HepG2 (cell line): ENCODE results near the gene HMGN1. TPM values are rescaled to one million over a fixed set of nuclear protein-coding genes. Genes with fewer than 3 reads are reported as not detected.

Experiments used
- FOXO1 ChIP-seq: sonication (generic); formaldehyde crosslinking; IDR thresholded peaks from 2 replicates; pipeline ENCODE4 v1.4.0; 2020; ENCODE audit warnings: missing genetic modification reagents
- GZF1 ChIP-seq: sonication (generic); formaldehyde crosslinking; IDR thresholded peaks from 2 replicates; pipeline ENCODE4 v1.5.1; 2020; ENCODE audit warnings: mild to moderate bottlenecking, missing genetic modification reagents
- MED13 ChIP-seq: sonication (generic); formaldehyde crosslinking; IDR thresholded peaks from 2 replicates; pipeline ENCODE4 v1.5.0; 2020; ENCODE audit warnings: missing genetic modification reagents
- MED8 ChIP-seq: sonication (generic); formaldehyde crosslinking; IDR thresholded peaks from 2 replicates; pipeline ENCODE4 v1.8.1; 2023; ENCODE audit warnings: mild to moderate bottlenecking, missing genetic modification reagents; ENCODE audit not compliant: insufficient replicate concordance
- SP1 ChIP-seq, 2 experiments: fragments of 450-650 bp in 1 of 2; sonication (generic) in 1 of 2; formaldehyde crosslinking in 1 of 2; IDR thresholded peaks; 2 replicates each; pipeline versions ENCODE4 v1.4.0 to v1.6.1; 2016 to 2020; ENCODE audit warnings: missing genetic modification reagents in 1 of 2
- SP4 ChIP-seq: sonication (generic); formaldehyde crosslinking; IDR thresholded peaks from 2 replicates; pipeline ENCODE4 v1.8.1; 2023; ENCODE audit warnings: mild to moderate bottlenecking, missing genetic modification reagents
- SPEN ChIP-seq: sonication (generic); formaldehyde crosslinking; IDR thresholded peaks from 2 replicates; pipeline ENCODE4 v1.5.1; 2020; ENCODE audit warnings: low read depth, mild to moderate bottlenecking, missing genetic modification reagents
- THYN1 ChIP-seq: sonication (generic); formaldehyde crosslinking; IDR thresholded peaks from 2 replicates; pipeline ENCODE4 v1.8.1; 2023; ENCODE audit warnings: low read depth, mild to moderate bottlenecking, moderate library complexity, missing genetic modification reagents, borderline replicate concordance
- ZMYM3 ChIP-seq: sonication (generic); formaldehyde crosslinking; IDR thresholded peaks from 2 replicates; pipeline ENCODE4 v1.5.1; 2020; ENCODE audit warnings: mild to moderate bottlenecking, missing genetic modification reagents
- ZNF225 ChIP-seq: sonication (generic); formaldehyde crosslinking; IDR thresholded peaks from 2 replicates; pipeline ENCODE4 v1.4.0; 2020; ENCODE audit warnings: mild to moderate bottlenecking, missing genetic modification reagents
- ZNF232 ChIP-seq: sonication (generic); formaldehyde crosslinking; IDR thresholded peaks from 2 replicates; pipeline ENCODE4 v1.4.0; 2020; ENCODE audit warnings: missing genetic modification reagents, borderline replicate concordance
- ZNF24 ChIP-seq: fragments of 450-650 bp; IDR thresholded peaks from 2 replicates; pipeline ENCODE4 v1.6.1; 2017; ENCODE audit warnings: antibody characterized with exemption, mild to moderate bottlenecking
- ZNF34 ChIP-seq: sonication (generic); formaldehyde crosslinking; IDR thresholded peaks from 2 replicates; pipeline ENCODE4 v1.4.0; 2020; ENCODE audit warnings: mild to moderate bottlenecking, missing genetic modification reagents, borderline replicate concordance
- ZNF431 ChIP-seq: sonication (generic); formaldehyde crosslinking; IDR thresholded peaks from 2 replicates; pipeline ENCODE4 v1.9.0; 2022; ENCODE audit warnings: missing genetic modification reagents, low read depth, mild to moderate bottlenecking, borderline replicate concordance
- ZNF432 ChIP-seq: sonication (generic); formaldehyde crosslinking; IDR thresholded peaks from 2 replicates; pipeline ENCODE4 v1.5.0; 2020; ENCODE audit warnings: missing genetic modification reagents, mild to moderate bottlenecking, borderline replicate concordance
- polyA plus RNA-seq, 8 experiments: library from polyadenylated mRNA; depleted of rRNA in 3 of 8; stranded (reverse) in 7 of 8; unstranded in 1 of 8; fragments of >200 nt; fragmentation: Illumina TruSeq in 4 of 8; extraction: Trizol in 4 of 8; gene quantifications; 2 replicates each; pipeline versions ENCODE4 v1.2.1 to v1.2.3, GENCODE V29; 2011 to 2016; ENCODE audit warnings: low read depth in 4 of 8, missing spikeins in 1 of 8, mixed read lengths in 1 of 8; ENCODE audit not compliant: insufficient read depth in 1 of 8
- total RNA-seq, 5 experiments: library from RNA; depleted of rRNA; stranded (reverse); fragments of >200 nt; fragmentation: Illumina TruSeq; extraction: Trizol; gene quantifications; 2 replicates each; pipeline ENCODE4 v1.2.3, GENCODE V29; 2016; ENCODE audit warnings: low read depth in 1 of 5
- TF ChIP-seq, protein P1 (sequence below): sonication (generic); formaldehyde crosslinking; IDR thresholded peaks from 2 replicates; pipeline ENCODE4 v1.4.0; 2020; ENCODE audit warnings: mild to moderate bottlenecking, missing genetic modification reagents
- TF ChIP-seq, protein P2 (sequence below): sonication (generic); formaldehyde crosslinking; conservative IDR thresholded peaks from 2 replicates; pipeline ENCODE4 v1.8.0; 2022; ENCODE audit warnings: low read depth, missing genetic modification reagents
- TF ChIP-seq, protein P3 (sequence below): IDR thresholded peaks from 2 replicates; pipeline ENCODE4 v1.6.1; 2016; ENCODE audit warnings: low read depth, control low read depth
- TF ChIP-seq, protein P4 (sequence below): sonication (generic); formaldehyde crosslinking; IDR thresholded peaks from 2 replicates; pipeline ENCODE4 v1.5.1; 2020; ENCODE audit warnings: missing genetic modification reagents, mild to moderate bottlenecking, borderline replicate concordance
- TF ChIP-seq, protein P5 (sequence below): IDR thresholded peaks from 2 replicates; pipeline ENCODE4 v1.4.0; 2020; ENCODE audit warnings: mild to moderate bottlenecking, missing genetic modification reagents

HMGN1 gene
- total and polyA plus RNA-seq, 2 of the 13 experiments (the other 11 are each of a cell fraction or from before 2014, with no cell fraction given): 104 to 286 TPM

DNA sequence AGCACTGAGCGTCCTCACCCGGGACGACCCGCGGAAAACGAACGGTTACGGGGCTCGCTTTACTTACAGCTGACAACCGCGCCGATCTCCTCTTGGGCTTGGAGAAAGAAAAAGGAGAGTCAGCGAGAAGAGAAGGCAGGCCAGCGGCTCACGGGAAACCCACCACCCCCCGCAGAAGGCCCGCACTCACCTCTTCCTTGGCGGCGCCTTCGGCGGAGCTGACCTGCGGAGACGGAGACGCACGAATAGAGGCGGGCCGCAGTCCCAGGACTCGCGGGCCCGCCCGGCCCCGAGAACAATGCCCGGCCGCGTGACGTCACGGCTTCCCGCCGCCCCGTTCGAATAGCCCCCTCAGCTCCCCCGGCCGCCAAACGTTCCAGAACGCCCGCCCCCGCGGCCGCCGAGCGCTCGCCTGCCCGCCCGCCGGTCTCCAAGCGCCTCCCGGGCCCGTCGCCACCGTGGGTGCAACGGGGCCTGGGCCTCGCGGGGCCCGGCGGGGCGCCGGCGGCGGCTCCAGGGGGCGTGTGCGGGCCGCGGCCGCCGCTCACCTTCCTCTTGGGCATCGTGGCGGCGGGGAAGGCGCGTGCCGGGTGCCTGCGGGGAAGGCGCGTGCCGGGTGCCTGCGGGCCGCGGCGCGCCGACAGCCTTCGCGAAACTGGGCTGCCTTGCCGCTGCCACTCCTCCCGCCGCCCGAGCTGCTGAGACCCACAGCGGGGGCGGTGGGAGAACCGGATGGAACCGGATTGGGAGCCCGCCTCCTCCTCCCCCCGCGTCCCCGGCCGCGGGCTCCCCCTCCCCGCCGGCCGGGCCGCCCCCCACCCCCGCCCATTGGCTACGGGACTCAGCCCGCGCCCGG lies at the start of gene HMGN1 (continued):
- TF ChIP-seq, protein P1, sequence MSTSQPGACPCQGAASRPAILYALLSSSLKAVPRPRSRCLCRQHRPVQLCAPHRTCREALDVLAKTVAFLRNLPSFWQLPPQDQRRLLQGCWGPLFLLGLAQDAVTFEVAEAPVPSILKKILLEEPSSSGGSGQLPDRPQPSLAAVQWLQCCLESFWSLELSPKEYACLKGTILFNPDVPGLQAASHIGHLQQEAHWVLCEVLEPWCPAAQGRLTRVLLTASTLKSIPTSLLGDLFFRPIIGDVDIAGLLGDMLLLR (CRISPR knock-in tag): no peak
- TF ChIP-seq ZNF232 (CRISPR knock-in tag) (peak; percentile 46; the same call in 1 of the 2 replicates), MED8 (no peak), SPEN (CRISPR knock-in tag) (no peak; the same call in 1 of the 2 replicates), SP1 (IDR thresholded peaks at IDR 0.05) (no peak), SP1 (CRISPR knock-in tag; IDR thresholded peaks at IDR 0.05) (no peak), SP4 (0 out of 2 replicates have a peak, but pooled peaks have one; percentile 11), ZNF24 (no peak), ZNF225 (CRISPR knock-in tag) (0 out of 2 replicates have a peak, but pooled peaks have one; percentile 36), ZNF34 (CRISPR knock-in tag) (no peak), ZNF431 (no peak), FOXO1 (CRISPR knock-in tag) (no peak; the same call in 1 of the 2 replicates), ZMYM3 (CRISPR knock-in tag) (no peak), MED13 (CRISPR knock-in tag) (no peak), ZNF432 (CRISPR knock-in tag) (no peak), GZF1 (peak; percentile 60), THYN1 (CRISPR knock-in tag) (no peak)
- TF ChIP-seq, protein P2, sequence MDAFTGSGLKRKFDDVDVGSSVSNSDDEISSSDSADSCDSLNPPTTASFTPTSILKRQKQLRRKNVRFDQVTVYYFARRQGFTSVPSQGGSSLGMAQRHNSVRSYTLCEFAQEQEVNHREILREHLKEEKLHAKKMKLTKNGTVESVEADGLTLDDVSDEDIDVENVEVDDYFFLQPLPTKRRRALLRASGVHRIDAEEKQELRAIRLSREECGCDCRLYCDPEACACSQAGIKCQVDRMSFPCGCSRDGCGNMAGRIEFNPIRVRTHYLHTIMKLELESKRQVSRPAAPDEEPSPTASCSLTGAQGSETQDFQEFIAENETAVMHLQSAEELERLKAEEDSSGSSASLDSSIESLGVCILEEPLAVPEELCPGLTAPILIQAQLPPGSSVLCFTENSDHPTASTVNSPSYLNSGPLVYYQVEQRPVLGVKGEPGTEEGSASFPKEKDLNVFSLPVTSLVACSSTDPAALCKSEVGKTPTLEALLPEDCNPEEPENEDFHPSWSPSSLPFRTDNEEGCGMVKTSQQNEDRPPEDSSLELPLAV (CRISPR knock-in tag): no peak
- TF ChIP-seq, protein P3, sequence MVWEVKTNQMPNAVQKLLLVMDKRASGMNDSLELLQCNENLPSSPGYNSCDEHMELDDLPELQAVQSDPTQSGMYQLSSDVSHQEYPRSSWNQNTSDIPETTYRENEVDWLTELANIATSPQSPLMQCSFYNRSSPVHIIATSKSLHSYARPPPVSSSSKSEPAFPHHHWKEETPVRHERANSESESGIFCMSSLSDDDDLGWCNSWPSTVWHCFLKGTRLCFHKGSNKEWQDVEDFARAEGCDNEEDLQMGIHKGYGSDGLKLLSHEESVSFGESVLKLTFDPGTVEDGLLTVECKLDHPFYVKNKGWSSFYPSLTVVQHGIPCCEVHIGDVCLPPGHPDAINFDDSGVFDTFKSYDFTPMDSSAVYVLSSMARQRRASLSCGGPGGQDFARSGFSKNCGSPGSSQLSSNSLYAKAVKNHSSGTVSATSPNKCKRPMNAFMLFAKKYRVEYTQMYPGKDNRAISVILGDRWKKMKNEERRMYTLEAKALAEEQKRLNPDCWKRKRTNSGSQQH (CRISPR knock-in tag): 0 out of 2 replicates have a peak, but pooled peaks have one; percentile 7
- TF ChIP-seq, protein P4, sequence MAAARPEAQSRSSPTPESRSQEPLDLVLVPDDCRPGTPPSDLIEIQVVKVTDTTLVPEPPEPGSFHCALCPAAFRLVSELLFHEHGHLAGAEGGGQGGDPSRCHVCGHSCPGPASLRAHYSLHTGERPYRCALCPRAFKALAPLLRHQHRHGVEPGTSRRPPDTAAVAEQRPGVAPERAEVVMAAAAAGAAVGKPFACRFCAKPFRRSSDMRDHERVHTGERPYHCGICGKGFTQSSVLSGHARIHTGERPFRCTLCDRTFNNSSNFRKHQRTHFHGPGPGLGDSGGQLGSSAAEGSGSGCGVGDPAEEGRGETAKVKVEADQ (CRISPR knock-in tag): 0 out of 2 replicates have a peak, but pooled peaks have one; percentile 9
- TF ChIP-seq, protein P5, sequence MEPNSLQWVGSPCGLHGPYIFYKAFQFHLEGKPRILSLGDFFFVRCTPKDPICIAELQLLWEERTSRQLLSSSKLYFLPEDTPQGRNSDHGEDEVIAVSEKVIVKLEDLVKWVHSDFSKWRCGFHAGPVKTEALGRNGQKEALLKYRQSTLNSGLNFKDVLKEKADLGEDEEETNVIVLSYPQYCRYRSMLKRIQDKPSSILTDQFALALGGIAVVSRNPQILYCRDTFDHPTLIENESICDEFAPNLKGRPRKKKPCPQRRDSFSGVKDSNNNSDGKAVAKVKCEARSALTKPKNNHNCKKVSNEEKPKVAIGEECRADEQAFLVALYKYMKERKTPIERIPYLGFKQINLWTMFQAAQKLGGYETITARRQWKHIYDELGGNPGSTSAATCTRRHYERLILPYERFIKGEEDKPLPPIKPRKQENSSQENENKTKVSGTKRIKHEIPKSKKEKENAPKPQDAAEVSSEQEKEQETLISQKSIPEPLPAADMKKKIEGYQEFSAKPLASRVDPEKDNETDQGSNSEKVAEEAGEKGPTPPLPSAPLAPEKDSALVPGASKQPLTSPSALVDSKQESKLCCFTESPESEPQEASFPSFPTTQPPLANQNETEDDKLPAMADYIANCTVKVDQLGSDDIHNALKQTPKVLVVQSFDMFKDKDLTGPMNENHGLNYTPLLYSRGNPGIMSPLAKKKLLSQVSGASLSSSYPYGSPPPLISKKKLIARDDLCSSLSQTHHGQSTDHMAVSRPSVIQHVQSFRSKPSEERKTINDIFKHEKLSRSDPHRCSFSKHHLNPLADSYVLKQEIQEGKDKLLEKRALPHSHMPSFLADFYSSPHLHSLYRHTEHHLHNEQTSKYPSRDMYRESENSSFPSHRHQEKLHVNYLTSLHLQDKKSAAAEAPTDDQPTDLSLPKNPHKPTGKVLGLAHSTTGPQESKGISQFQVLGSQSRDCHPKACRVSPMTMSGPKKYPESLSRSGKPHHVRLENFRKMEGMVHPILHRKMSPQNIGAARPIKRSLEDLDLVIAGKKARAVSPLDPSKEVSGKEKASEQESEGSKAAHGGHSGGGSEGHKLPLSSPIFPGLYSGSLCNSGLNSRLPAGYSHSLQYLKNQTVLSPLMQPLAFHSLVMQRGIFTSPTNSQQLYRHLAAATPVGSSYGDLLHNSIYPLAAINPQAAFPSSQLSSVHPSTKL (CRISPR knock-in tag): no peak
